Endothelial cell of umbilical vein (primary cell): Measurements from ENCODE around the gene IMPACT. TPM values are rescaled to one million over a fixed set of nuclear protein-coding genes. Genes with fewer than 3 reads are reported as not detected.

Experiments
- BruUV-seq: library from RNA; stranded (reverse); fragments of 400-500 nt; replicated peaks from 2 replicates; lab custom pipeline; 2021; lab: Mats Ljungman, UMichigan
- CTCF ChIA-PET: fragments of 300-600, 350-600 bp; sonication (Branson Sonifier 250); formaldehyde crosslinking; loops from one replicate; lab custom pipeline; 2021; ENCODE audit warnings: antibody characterized with exemption, inconsistent platforms; lab: Charles Lee
- POLR2A ChIA-PET: fragments of 300-600, 350-600 bp; sonication (Branson Sonifier 250); formaldehyde crosslinking; loops from one replicate; lab custom pipeline; 2021; ENCODE audit warnings: antibody characterized with exemption, inconsistent platforms; lab: Charles Lee
- DNase-seq: peaks from one replicate; pipeline ENCODE4 v3.0.0-alpha.2; 2011; ENCODE audit warnings: low read depth, low spot score
- FAIRE-seq: peaks from 2 replicates; lab custom pipeline; 2011; peaks lifted over from hg19 to GRCh38; lab: Jason Lieb, UNC
- H2AFZ ChIP-seq: 2 replicates; pipeline ENCODE4 v1.6.0; 2012; ENCODE audit warnings: low read depth, low read length, control low read depth, inconsistent platforms
- H3K27ac ChIP-seq: 2 replicates; pipeline ENCODE4 v1.5.1; 2011; ENCODE audit warnings: low read depth, mild to moderate bottlenecking, control low read depth, low read length, moderate library complexity; ENCODE audit not compliant: insufficient read depth
- H3K27me3 ChIP-seq, 2 experiments: 2 replicates each; pipeline versions ENCODE4 v1.6.0 to v1.6.1; 2011; ENCODE audit warnings: low read length in 2 of 2, mixed read lengths in 1 of 2; ENCODE audit not compliant: control insufficient read depth in 2 of 2, insufficient read depth in 2 of 2
- H3K36me3 ChIP-seq, 2 experiments: 2 replicates in 1 of 2; 3 replicates in 1 of 2; pipeline ENCODE4 v1.5.1; 2011; ENCODE audit warnings: low read length in 2 of 2, mild to moderate bottlenecking in 1 of 2, moderate library complexity in 1 of 2; ENCODE audit not compliant: control insufficient read depth in 2 of 2, insufficient read depth in 2 of 2; ENCODE audit errors: extremely low read depth in 1 of 2
- H3K4me1 ChIP-seq: 3 replicates; pipeline ENCODE4 v1.5.1; 2011; ENCODE audit warnings: mild to moderate bottlenecking, low read length; ENCODE audit not compliant: control insufficient read depth, insufficient read depth; ENCODE audit errors: extremely low read depth
- H3K4me2 ChIP-seq: 2 replicates; pipeline ENCODE4 v1.6.1; 2011; ENCODE audit warnings: low read length, control low read depth, mixed read lengths; ENCODE audit not compliant: insufficient read depth
- H3K4me3 ChIP-seq, 3 experiments: fragments of 200-600 bp in 1 of 3; sonication (generic), shearing (Covaris generic) in 1 of 3; replicated peaks in 1 of 3; 2 replicates each; pipeline ENCODE4 v1.5.1; 2011 to 2016; ENCODE audit warnings: control low read depth in 3 of 3, low read length in 3 of 3, mild to moderate bottlenecking in 2 of 3, inconsistent platforms in 1 of 3, low read depth in 1 of 3, moderate library complexity in 1 of 3; ENCODE audit not compliant: insufficient read depth in 1 of 3
- H3K79me2 ChIP-seq: 2 replicates; pipeline ENCODE4 v1.6.0; 2012; ENCODE audit warnings: low read length, inconsistent platforms; ENCODE audit not compliant: control insufficient read depth, insufficient read depth
- H3K9ac ChIP-seq: replicated peaks from 2 replicates; pipeline ENCODE3; 2011; ENCODE audit warnings: low read length, control low read depth; ENCODE audit not compliant: insufficient read depth; ENCODE audit errors: extremely low read depth
- H3K9me1 ChIP-seq: replicated peaks from 3 replicates; pipeline ENCODE4 v1.6.0; 2011; ENCODE audit warnings: mild to moderate bottlenecking, low read length; ENCODE audit not compliant: control insufficient read depth, insufficient read depth; ENCODE audit errors: extremely low read depth
- H3K9me3 ChIP-seq: replicated peaks from 2 replicates; pipeline ENCODE4 v1.5.1; 2012; ENCODE audit warnings: low read length, inconsistent platforms; ENCODE audit not compliant: control insufficient read depth, insufficient read depth
- H4K20me1 ChIP-seq: replicated peaks from 2 replicates; pipeline ENCODE3; 2011; ENCODE audit warnings: mild to moderate bottlenecking, low read length; ENCODE audit not compliant: control insufficient read depth, insufficient read depth; ENCODE audit errors: extremely low read depth
- CTCF ChIP-seq, 2 donors: IDR thresholded peaks; 1 replicate in 1 of 2; 2 replicates in 1 of 2; pipeline ENCODE4 v1.5.1; 2011; ENCODE audit warnings: low read length in 2 of 2, mild to moderate bottlenecking in 2 of 2, moderate library complexity in 2 of 2, control low read depth in 1 of 2, inconsistent platforms in 1 of 2, low read depth in 1 of 2; ENCODE audit not compliant: insufficient read depth in 1 of 2; ENCODE audit errors: extremely low read depth in 1 of 2
- EZH2 ChIP-seq: IDR thresholded peaks from 2 replicates; pipeline ENCODE4 v1.6.1; 2012; ENCODE audit warnings: borderline replicate concordance, low read depth, mild to moderate bottlenecking, moderate library complexity, low read length, inconsistent platforms; ENCODE audit not compliant: severe bottlenecking
- GATA2 ChIP-seq: IDR thresholded peaks from 2 replicates; pipeline ENCODE4 v1.7.0; 2011; ENCODE audit warnings: low read depth, mild to moderate bottlenecking, moderate library complexity, mixed read lengths, low read length; ENCODE audit not compliant: insufficient read length, insufficient read depth
- JUN ChIP-seq: IDR thresholded peaks from 2 replicates; pipeline ENCODE4 v1.6.1; 2011; ENCODE audit warnings: borderline replicate concordance, low read depth; ENCODE audit not compliant: insufficient read length, insufficient read depth
- MAX ChIP-seq: IDR thresholded peaks from 2 replicates; pipeline ENCODE4 v1.6.1; 2011; ENCODE audit not compliant: insufficient read depth, insufficient read length
- MYC ChIP-seq: IDR thresholded peaks from one replicate; pipeline ENCODE4 v1.6.1; 2011; ENCODE audit warnings: mild to moderate bottlenecking, low read depth, low read length
- POLR2AphosphoS5 ChIP-seq: IDR thresholded peaks from 2 replicates; pipeline ENCODE4 v1.6.1; 2012; ENCODE audit warnings: low read depth, mild to moderate bottlenecking, control low read depth, low read length, moderate library complexity; ENCODE audit not compliant: insufficient read depth
- dilution Hi-C: fragments of 300-500 bp; cut with MboI; formaldehyde crosslinking; loops from one replicate; pipeline ENCODE4 v1.15.0; 2019; ENCODE audit warnings: low sequenced_read_pairs; ENCODE audit not compliant: extremely low pct_ligation_motif_present
- intact Hi-C: fragments of 100-400 bp; cut with micrococcal nuclease; formaldehyde crosslinking; loops from one replicate; pipeline ENCODE4 v1.10.0; 2022
- polyA plus RNA-seq, 4 experiments: library from polyadenylated mRNA; depleted of rRNA in 3 of 4; stranded (reverse) in 3 of 4; unstranded in 1 of 4; fragments of >200 nt; gene quantifications; 2 replicates each; pipeline versions ENCODE4 v1.2.1 to v1.2.3, GENCODE V29; 2011 to 2012; ENCODE audit warnings: missing spikeins in 1 of 4
- total RNA-seq: library from RNA; stranded (reverse); gene quantifications from 2 replicates; pipeline ENCODE4 v1.2.3, GENCODE V29; 2021

The IMPACT gene
- total and polyA plus RNA-seq, 2 donors (not counting 3 experiments of a cell fraction or from before 2014, with no cell fraction given): 15.4 to 28.6 TPM

DNA sequence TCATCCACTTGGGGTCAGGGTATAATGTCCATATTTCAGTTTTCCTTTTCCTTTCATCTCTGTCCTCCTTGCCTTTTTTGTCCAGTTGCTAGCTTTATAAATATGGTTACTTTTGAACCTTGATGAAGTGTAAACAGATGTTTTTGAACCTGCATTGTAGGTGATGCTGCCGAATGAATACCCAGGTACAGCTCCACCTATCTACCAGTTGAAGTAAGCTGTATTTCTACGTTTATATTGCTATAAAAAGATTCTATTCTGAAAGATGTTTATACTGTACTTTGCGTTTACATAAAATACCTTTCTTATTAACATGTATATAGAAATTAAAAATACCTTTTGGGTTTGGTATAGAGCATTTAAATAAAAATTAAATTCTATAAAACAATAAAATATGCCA is 2.2 kb downstream of the IMPACT start:
- POLR2A ChIA-PET: interaction anchor here (0.7 kb wide), 1 partner anchor 484 kb away, joined by 3 read pairs; no protein-coding TSS in a partner anchor
- TF ChIP-seq JUN (no peak), MYC (no peak), EZH2 (no peak), GATA2 (no peak)

DNA sequence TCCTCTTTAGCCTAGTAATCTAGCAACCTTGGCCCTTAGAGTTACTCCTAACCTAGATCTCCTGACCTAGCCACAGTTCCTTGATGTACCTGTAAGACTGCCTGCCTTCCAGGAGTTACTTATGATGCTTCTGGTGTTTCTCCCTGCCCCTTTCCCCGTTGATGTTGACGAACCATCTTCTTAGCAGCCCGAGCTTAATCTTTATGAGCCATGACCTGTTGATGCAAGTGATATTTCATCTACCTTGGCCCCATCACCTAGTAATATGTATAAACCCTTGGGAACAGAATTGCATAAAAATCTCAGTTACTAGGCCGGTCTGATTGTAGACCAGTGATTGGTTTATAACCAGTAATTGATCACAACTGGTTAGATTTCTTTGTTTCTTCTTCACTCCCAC is 2.7 kb downstream of the IMPACT start:
- H4K20me1 ChIP-seq: no peaks in the 10 kb centered on the region
- peaks cover 12% of the 10 kb centered on the region for H3K4me1 ChIP-seq
- no peaks in the 10 kb centered on the region for H3K27me3 ChIP-seq
- BruUV-seq: no TSS peak
- no peak overlapping the region for H3K9ac ChIP-seq
- H3K27ac ChIP-seq: no peak overlapping the region
- intact Hi-C loops: loop anchor here (5.0 kb wide), 1 partner anchor 72 kb away; no protein-coding TSS in a partner anchor
- dilution Hi-C loops: no loop called here
- no peak overlapping the region for H3K4me2 ChIP-seq
- no peak overlapping the region for H3K4me3 ChIP-seq
- ChIA-PET CTCF (no interaction called here), POLR2A (interaction anchor here (0.7 kb wide), 1 partner anchor 484 kb away, joined by 3 read pairs; no protein-coding TSS in a partner anchor)
- no peak overlapping the region for H2AFZ ChIP-seq
- H3K9me1 ChIP-seq: no peaks in the 10 kb centered on the region
- no peak for DNase-seq
- H3K79me2 ChIP-seq: peaks cover 2% of the 10 kb centered on the region
- peaks cover 0 to 2% of the 10 kb centered on the region in 2 experiments for H3K36me3 ChIP-seq
- FAIRE-seq: no peak
- no peaks in the 10 kb centered on the region for H3K9me3 ChIP-seq
- no peak for TF ChIP-seq POLR2AphosphoS5
- TF ChIP-seq CTCF (IDR thresholded peaks at IDR 0.05; ENCODE audit: extremely low read depth in 1 of 2, insufficient read depth in 1 of 2, low read depth in 1 of 2, low read length in 2 of 2): no peak
- TF ChIP-seq MYC: no peak
- no peak for TF ChIP-seq MAX
- no peak for TF ChIP-seq JUN
- no peak for TF ChIP-seq GATA2
- no peak for TF ChIP-seq EZH2

More for the DNA sequence above, 2.2 kb downstream of the IMPACT start:
- peaks cover 12% of the 10 kb centered on the region for H3K4me1 ChIP-seq
- CTCF ChIA-PET: interaction anchor here (1.0 to 2.8 kb wide), 2 partner anchors 32 to 68 kb away, joined by 5 to 22 read pairs; partner anchors contain the start of gene OSBPL1A
- no peaks in the 10 kb centered on the region for H4K20me1 ChIP-seq
- peaks cover 2% of the 10 kb centered on the region for H3K79me2 ChIP-seq
- DNase-seq: no peak
- peaks cover 0 to 2% of the 10 kb centered on the region in 2 experiments for H3K36me3 ChIP-seq
- no peak overlapping the region for H3K4me3 ChIP-seq
- no peak overlapping the region for H2AFZ ChIP-seq
- intact Hi-C loops: loop anchor here (5.0 kb wide), 1 partner anchor 71 kb away; no protein-coding TSS in a partner anchor
- H3K27me3 ChIP-seq: peaks cover under 1 to 3% of the 10 kb centered on the region in 2 experiments
- H3K9me1 ChIP-seq: no peaks in the 10 kb centered on the region
- no peak for FAIRE-seq
- no TSS peak for BruUV-seq
- dilution Hi-C loops: no loop called here
- no peak overlapping the region for H3K4me2 ChIP-seq
- H3K9me3 ChIP-seq: no peaks in the 10 kb centered on the region
- no peak overlapping the region for H3K9ac ChIP-seq
- no peak overlapping the region for H3K27ac ChIP-seq
